WTC11 (cell line): Measurements from ENCODE around the gene ALG5. TPM values are rescaled to one million over a fixed set of nuclear protein-coding genes. Genes with fewer than 3 reads are reported as not detected.

Experiments
- ATAC-seq: fragments of 200-7000 bp; cut with Tn5 transposase; 2 replicates; pipeline ENCODE4 v1.10.0; 2021; ENCODE audit warnings: mild to moderate bottlenecking, moderate library complexity
- CTCF ChIA-PET: fragments of 300-600 bp; sonication (Branson Sonifier 250); formaldehyde crosslinking; loops from one replicate; lab custom pipeline; 2021; ENCODE audit warnings: antibody characterized with exemption; lab: Charles Lee
- POLR2A ChIA-PET: fragments of 350-600 bp; sonication (Branson Sonifier 250); formaldehyde crosslinking; loops from one replicate; lab custom pipeline; 2021; ENCODE audit warnings: antibody characterized with exemption; lab: Charles Lee
- DNase-seq: peaks from one replicate; pipeline ENCODE4 v3.0.0; 2021; ENCODE audit warnings: low spot score
- H3K27ac Mint-ChIP-seq: 2 replicates; pipeline ENCODE4 v1.8.0; 2021; ENCODE audit warnings: mixed read lengths
- H3K27me3 Mint-ChIP-seq: 2 replicates; pipeline ENCODE4 v1.8.0; 2021; ENCODE audit warnings: low read depth, mild to moderate bottlenecking, moderate library complexity, mixed read lengths
- H3K36me3 Mint-ChIP-seq: 2 replicates; pipeline ENCODE4 v1.8.0; 2021; ENCODE audit warnings: mixed read lengths
- H3K4me1 Mint-ChIP-seq: 2 replicates; pipeline ENCODE4 v1.8.0; 2022; ENCODE audit warnings: mixed read lengths
- H3K4me3 Mint-ChIP-seq: 2 replicates; pipeline ENCODE4 v1.8.0; 2021; ENCODE audit warnings: mild to moderate bottlenecking, moderate library complexity, mixed read lengths
- H3K9me3 Mint-ChIP-seq: 2 replicates; pipeline ENCODE4 v1.8.0; 2021; ENCODE audit warnings: mixed read lengths
- ARID4B ChIP-seq: sonication (generic); formaldehyde crosslinking; IDR thresholded peaks from 2 replicates; pipeline ENCODE4 v1.8.0; 2023; ENCODE audit warnings: missing genetic modification reagents, mild to moderate bottlenecking, borderline replicate concordance
- CTCF ChIP-seq: fragments of 200-600 bp; IDR thresholded peaks from 2 replicates; pipeline ENCODE4 v1.8.0; 2022; ENCODE audit warnings: antibody characterized with exemption
- EMX1 ChIP-seq: fragments of 250-450 bp; sonication (Bioruptor Pico); IDR thresholded peaks from 2 replicates; pipeline ENCODE4 v1.8.0; 2021; ENCODE audit warnings: mild to moderate bottlenecking
- ESRRA ChIP-seq: sonication (generic); formaldehyde crosslinking; IDR thresholded peaks from 2 replicates; pipeline ENCODE4 v1.8.1; 2022; ENCODE audit warnings: mild to moderate bottlenecking, missing genetic modification reagents, borderline replicate concordance
- IRF2 ChIP-seq: sonication (generic); formaldehyde crosslinking; IDR thresholded peaks from 2 replicates; pipeline ENCODE4 v1.8.0; 2022; ENCODE audit warnings: low read depth, missing genetic modification reagents, borderline replicate concordance
- NFE2L1 ChIP-seq: sonication (generic); formaldehyde crosslinking; IDR thresholded peaks from 2 replicates; pipeline ENCODE4 v1.8.1; 2023; ENCODE audit warnings: missing genetic modification reagents
- RORB ChIP-seq: fragments of 250-450 bp; sonication (Bioruptor Pico); IDR thresholded peaks from 2 replicates; pipeline ENCODE4 v1.9.0; 2021; ENCODE audit warnings: mild to moderate bottlenecking
- TEAD4 ChIP-seq: sonication (generic); formaldehyde crosslinking; IDR thresholded peaks from 2 replicates; pipeline ENCODE4 v1.8.0; 2022; ENCODE audit warnings: mild to moderate bottlenecking, missing genetic modification reagents
- ZNF512 ChIP-seq: sonication (generic); formaldehyde crosslinking; IDR thresholded peaks from 2 replicates; pipeline ENCODE4 v1.8.1; 2022; ENCODE audit warnings: missing genetic modification reagents, borderline replicate concordance
- total RNA-seq: library from RNA; stranded (reverse); gene quantifications from 3 replicates; pipeline ENCODE4 v1.2.3, GENCODE V29; 2021
- TF ChIP-seq, protein P1 (sequence below): sonication (generic); formaldehyde crosslinking; IDR thresholded peaks from 2 replicates; pipeline ENCODE4 v1.8.0; 2023; ENCODE audit warnings: mild to moderate bottlenecking, missing genetic modification reagents
- TF ChIP-seq, protein P2 (sequence below): fragments of 250-450 bp; sonication (Bioruptor Pico); IDR thresholded peaks from 2 replicates; pipeline ENCODE4 v1.9.0; 2021; ENCODE audit warnings: mild to moderate bottlenecking
- TF ChIP-seq, protein P3 (sequence below): sonication (generic); formaldehyde crosslinking; IDR thresholded peaks from 2 replicates; pipeline ENCODE4 v1.8.1; 2022; ENCODE audit warnings: low read depth, missing genetic modification reagents, borderline replicate concordance
- TF ChIP-seq, protein P4 (sequence below): sonication (generic); formaldehyde crosslinking; IDR thresholded peaks from 2 replicates; pipeline ENCODE4 v1.8.1; 2023; ENCODE audit warnings: mild to moderate bottlenecking, missing genetic modification reagents, borderline replicate concordance
- TF ChIP-seq, protein P5 (sequence below): sonication (generic); formaldehyde crosslinking; IDR thresholded peaks from 2 replicates; pipeline ENCODE4 v1.8.1; 2023; ENCODE audit warnings: mild to moderate bottlenecking, missing genetic modification reagents

The ALG5 gene
- total RNA-seq, 1 experiment from 2014 or later, result 18.4 TPM

DNA sequence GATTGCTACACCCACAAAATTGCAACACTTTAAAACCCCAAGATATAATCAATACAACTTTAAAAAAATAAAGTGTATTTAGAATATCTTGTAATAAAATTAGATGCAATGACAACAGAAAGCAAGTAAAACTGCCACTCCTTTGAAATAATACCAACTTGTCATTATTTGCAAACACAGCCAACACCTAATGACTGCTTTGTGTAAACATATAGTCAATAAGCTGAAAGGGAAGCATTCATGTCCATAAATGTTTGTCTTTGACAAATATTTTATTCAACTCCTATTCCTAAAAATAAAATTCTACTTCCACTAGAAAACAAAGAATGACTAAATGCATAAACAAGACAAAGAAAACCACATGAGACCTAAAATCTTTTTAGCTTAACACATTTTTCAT lies 85.7 kb downstream of the ALG5 start:
- POLR2A ChIA-PET, result no interaction called here
- no peak for DNase-seq
- CTCF ChIA-PET, result no interaction called here
- H3K36me3 Mint-ChIP-seq, result no peaks in the 10 kb centered on the region
- H3K9me3 Mint-ChIP-seq, result no peaks in the 10 kb centered on the region
- H3K4me1 Mint-ChIP-seq, result peaks cover 3% of the 10 kb centered on the region
- TF ChIP-seq NFE2L1 (CRISPR knock-in tag), result no peak
- TF ChIP-seq ZNF512 (CRISPR knock-in tag), result no peak
- TF ChIP-seq ESRRA (CRISPR knock-in tag), result no peak
- ATAC-seq, result no peak
- H3K27ac Mint-ChIP-seq, result no peak overlapping the region
- peaks cover 23% of the 10 kb centered on the region for H3K27me3 Mint-ChIP-seq
- no peak overlapping the region for H3K4me3 Mint-ChIP-seq

GRCh38 chr13:36912973-36913372 lies 86.2 kb downstream of the ALG5 start:
- Mint-ChIP-seq H3K36me3 (no peaks in the 10 kb centered on the region), H3K27ac (no peak overlapping the region), H3K27me3 (peaks cover 18% of the 10 kb centered on the region), H3K4me1 (no peaks in the 10 kb centered on the region), H3K9me3 (no peaks in the 10 kb centered on the region), H3K4me3 (no peak overlapping the region)
- ATAC-seq (no peak), DNase-seq (no peak)
- ChIA-PET POLR2A (no interaction called here), CTCF (no interaction called here)
- TF ChIP-seq ARID4B (CRISPR knock-in tag), result no peak
- no peak for TF ChIP-seq IRF2 (CRISPR knock-in tag)
- no peak for TF ChIP-seq RORB (CRISPR knock-in tag)
- no peak for TF ChIP-seq TEAD4 (CRISPR knock-in tag)
- TF ChIP-seq CTCF, result no peak
- TF ChIP-seq, protein P1, sequence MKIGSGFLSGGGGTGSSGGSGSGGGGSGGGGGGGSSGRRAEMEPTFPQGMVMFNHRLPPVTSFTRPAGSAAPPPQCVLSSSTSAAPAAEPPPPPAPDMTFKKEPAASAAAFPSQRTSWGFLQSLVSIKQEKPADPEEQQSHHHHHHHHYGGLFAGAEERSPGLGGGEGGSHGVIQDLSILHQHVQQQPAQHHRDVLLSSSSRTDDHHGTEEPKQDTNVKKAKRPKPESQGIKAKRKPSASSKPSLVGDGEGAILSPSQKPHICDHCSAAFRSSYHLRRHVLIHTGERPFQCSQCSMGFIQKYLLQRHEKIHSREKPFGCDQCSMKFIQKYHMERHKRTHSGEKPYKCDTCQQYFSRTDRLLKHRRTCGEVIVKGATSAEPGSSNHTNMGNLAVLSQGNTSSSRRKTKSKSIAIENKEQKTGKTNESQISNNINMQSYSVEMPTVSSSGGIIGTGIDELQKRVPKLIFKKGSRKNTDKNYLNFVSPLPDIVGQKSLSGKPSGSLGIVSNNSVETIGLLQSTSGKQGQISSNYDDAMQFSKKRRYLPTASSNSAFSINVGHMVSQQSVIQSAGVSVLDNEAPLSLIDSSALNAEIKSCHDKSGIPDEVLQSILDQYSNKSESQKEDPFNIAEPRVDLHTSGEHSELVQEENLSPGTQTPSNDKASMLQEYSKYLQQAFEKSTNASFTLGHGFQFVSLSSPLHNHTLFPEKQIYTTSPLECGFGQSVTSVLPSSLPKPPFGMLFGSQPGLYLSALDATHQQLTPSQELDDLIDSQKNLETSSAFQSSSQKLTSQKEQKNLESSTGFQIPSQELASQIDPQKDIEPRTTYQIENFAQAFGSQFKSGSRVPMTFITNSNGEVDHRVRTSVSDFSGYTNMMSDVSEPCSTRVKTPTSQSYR (CRISPR knock-in tag), result no peak
- TF ChIP-seq, protein P2, sequence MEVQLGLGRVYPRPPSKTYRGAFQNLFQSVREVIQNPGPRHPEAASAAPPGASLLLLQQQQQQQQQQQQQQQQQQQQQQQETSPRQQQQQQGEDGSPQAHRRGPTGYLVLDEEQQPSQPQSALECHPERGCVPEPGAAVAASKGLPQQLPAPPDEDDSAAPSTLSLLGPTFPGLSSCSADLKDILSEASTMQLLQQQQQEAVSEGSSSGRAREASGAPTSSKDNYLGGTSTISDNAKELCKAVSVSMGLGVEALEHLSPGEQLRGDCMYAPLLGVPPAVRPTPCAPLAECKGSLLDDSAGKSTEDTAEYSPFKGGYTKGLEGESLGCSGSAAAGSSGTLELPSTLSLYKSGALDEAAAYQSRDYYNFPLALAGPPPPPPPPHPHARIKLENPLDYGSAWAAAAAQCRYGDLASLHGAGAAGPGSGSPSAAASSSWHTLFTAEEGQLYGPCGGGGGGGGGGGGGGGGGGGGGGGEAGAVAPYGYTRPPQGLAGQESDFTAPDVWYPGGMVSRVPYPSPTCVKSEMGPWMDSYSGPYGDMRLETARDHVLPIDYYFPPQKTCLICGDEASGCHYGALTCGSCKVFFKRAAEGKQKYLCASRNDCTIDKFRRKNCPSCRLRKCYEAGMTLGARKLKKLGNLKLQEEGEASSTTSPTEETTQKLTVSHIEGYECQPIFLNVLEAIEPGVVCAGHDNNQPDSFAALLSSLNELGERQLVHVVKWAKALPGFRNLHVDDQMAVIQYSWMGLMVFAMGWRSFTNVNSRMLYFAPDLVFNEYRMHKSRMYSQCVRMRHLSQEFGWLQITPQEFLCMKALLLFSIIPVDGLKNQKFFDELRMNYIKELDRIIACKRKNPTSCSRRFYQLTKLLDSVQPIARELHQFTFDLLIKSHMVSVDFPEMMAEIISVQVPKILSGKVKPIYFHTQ, result no peak
- TF ChIP-seq, protein P3, sequence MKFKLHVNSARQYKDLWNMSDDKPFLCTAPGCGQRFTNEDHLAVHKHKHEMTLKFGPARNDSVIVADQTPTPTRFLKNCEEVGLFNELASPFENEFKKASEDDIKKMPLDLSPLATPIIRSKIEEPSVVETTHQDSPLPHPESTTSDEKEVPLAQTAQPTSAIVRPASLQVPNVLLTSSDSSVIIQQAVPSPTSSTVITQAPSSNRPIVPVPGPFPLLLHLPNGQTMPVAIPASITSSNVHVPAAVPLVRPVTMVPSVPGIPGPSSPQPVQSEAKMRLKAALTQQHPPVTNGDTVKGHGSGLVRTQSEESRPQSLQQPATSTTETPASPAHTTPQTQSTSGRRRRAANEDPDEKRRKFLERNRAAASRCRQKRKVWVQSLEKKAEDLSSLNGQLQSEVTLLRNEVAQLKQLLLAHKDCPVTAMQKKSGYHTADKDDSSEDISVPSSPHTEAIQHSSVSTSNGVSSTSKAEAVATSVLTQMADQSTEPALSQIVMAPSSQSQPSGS (CRISPR knock-in tag), result no peak
- TF ChIP-seq, protein P4, sequence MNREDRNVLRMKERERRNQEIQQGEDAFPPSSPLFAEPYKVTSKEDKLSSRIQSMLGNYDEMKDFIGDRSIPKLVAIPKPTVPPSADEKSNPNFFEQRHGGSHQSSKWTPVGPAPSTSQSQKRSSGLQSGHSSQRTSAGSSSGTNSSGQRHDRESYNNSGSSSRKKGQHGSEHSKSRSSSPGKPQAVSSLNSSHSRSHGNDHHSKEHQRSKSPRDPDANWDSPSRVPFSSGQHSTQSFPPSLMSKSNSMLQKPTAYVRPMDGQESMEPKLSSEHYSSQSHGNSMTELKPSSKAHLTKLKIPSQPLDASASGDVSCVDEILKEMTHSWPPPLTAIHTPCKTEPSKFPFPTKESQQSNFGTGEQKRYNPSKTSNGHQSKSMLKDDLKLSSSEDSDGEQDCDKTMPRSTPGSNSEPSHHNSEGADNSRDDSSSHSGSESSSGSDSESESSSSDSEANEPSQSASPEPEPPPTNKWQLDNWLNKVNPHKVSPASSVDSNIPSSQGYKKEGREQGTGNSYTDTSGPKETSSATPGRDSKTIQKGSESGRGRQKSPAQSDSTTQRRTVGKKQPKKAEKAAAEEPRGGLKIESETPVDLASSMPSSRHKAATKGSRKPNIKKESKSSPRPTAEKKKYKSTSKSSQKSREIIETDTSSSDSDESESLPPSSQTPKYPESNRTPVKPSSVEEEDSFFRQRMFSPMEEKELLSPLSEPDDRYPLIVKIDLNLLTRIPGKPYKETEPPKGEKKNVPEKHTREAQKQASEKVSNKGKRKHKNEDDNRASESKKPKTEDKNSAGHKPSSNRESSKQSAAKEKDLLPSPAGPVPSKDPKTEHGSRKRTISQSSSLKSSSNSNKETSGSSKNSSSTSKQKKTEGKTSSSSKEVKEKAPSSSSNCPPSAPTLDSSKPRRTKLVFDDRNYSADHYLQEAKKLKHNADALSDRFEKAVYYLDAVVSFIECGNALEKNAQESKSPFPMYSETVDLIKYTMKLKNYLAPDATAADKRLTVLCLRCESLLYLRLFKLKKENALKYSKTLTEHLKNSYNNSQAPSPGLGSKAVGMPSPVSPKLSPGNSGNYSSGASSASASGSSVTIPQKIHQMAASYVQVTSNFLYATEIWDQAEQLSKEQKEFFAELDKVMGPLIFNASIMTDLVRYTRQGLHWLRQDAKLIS, result no peak
- no peak for TF ChIP-seq NFE2L1 (CRISPR knock-in tag)
- TF ChIP-seq, protein P5, sequence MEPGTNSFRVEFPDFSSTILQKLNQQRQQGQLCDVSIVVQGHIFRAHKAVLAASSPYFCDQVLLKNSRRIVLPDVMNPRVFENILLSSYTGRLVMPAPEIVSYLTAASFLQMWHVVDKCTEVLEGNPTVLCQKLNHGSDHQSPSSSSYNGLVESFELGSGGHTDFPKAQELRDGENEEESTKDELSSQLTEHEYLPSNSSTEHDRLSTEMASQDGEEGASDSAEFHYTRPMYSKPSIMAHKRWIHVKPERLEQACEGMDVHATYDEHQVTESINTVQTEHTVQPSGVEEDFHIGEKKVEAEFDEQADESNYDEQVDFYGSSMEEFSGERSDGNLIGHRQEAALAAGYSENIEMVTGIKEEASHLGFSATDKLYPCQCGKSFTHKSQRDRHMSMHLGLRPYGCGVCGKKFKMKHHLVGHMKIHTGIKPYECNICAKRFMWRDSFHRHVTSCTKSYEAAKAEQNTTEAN, result no peak
- no peak for TF ChIP-seq EMX1
